Endothelial cell of umbilical vein (primary cell): ENCODE data around the gene DAP3. TPM values are rescaled to one million over a fixed set of nuclear protein-coding genes. Genes with fewer than 3 reads are reported as not detected.

ENCODE experiments used
- BruUV-seq: library from RNA; stranded (reverse); fragments of 400-500 nt; replicated peaks from 2 replicates; lab custom pipeline; 2021; lab: Mats Ljungman, UMichigan
- CTCF ChIA-PET: fragments of 300-600, 350-600 bp; sonication (Branson Sonifier 250); formaldehyde crosslinking; loops from one replicate; lab custom pipeline; 2021; ENCODE audit warnings: antibody characterized with exemption, inconsistent platforms; lab: Charles Lee
- POLR2A ChIA-PET: fragments of 300-600, 350-600 bp; sonication (Branson Sonifier 250); formaldehyde crosslinking; loops from one replicate; lab custom pipeline; 2021; ENCODE audit warnings: antibody characterized with exemption, inconsistent platforms; lab: Charles Lee
- DNase-seq: peaks from one replicate; pipeline ENCODE4 v3.0.0-alpha.2; 2011; ENCODE audit warnings: low read depth, low spot score
- FAIRE-seq: peaks from 2 replicates; lab custom pipeline; 2011; peaks lifted over from hg19 to GRCh38; lab: Jason Lieb, UNC
- H2AFZ ChIP-seq: 2 replicates; pipeline ENCODE4 v1.6.0; 2012; ENCODE audit warnings: low read depth, low read length, control low read depth, inconsistent platforms
- H3K27ac ChIP-seq: 2 replicates; pipeline ENCODE4 v1.5.1; 2011; ENCODE audit warnings: low read depth, mild to moderate bottlenecking, control low read depth, low read length, moderate library complexity; ENCODE audit not compliant: insufficient read depth
- H3K27me3 ChIP-seq, 2 experiments: 2 replicates each; pipeline versions ENCODE4 v1.6.0 to v1.6.1; 2011; ENCODE audit warnings: low read length in 2 of 2, mixed read lengths in 1 of 2; ENCODE audit not compliant: control insufficient read depth in 2 of 2, insufficient read depth in 2 of 2
- H3K36me3 ChIP-seq, 2 experiments: 2 replicates in 1 of 2; 3 replicates in 1 of 2; pipeline ENCODE4 v1.5.1; 2011; ENCODE audit warnings: low read length in 2 of 2, mild to moderate bottlenecking in 1 of 2, moderate library complexity in 1 of 2; ENCODE audit not compliant: control insufficient read depth in 2 of 2, insufficient read depth in 2 of 2; ENCODE audit errors: extremely low read depth in 1 of 2
- H3K4me1 ChIP-seq: 3 replicates; pipeline ENCODE4 v1.5.1; 2011; ENCODE audit warnings: mild to moderate bottlenecking, low read length; ENCODE audit not compliant: control insufficient read depth, insufficient read depth; ENCODE audit errors: extremely low read depth
- H3K4me2 ChIP-seq: 2 replicates; pipeline ENCODE4 v1.6.1; 2011; ENCODE audit warnings: low read length, control low read depth, mixed read lengths; ENCODE audit not compliant: insufficient read depth
- H3K4me3 ChIP-seq, 3 experiments: fragments of 200-600 bp in 1 of 3; sonication (generic), shearing (Covaris generic) in 1 of 3; replicated peaks in 1 of 3; 2 replicates each; pipeline ENCODE4 v1.5.1; 2011 to 2016; ENCODE audit warnings: control low read depth in 3 of 3, low read length in 3 of 3, mild to moderate bottlenecking in 2 of 3, inconsistent platforms in 1 of 3, low read depth in 1 of 3, moderate library complexity in 1 of 3; ENCODE audit not compliant: insufficient read depth in 1 of 3
- H3K79me2 ChIP-seq: 2 replicates; pipeline ENCODE4 v1.6.0; 2012; ENCODE audit warnings: low read length, inconsistent platforms; ENCODE audit not compliant: control insufficient read depth, insufficient read depth
- H3K9ac ChIP-seq: replicated peaks from 2 replicates; pipeline ENCODE3; 2011; ENCODE audit warnings: low read length, control low read depth; ENCODE audit not compliant: insufficient read depth; ENCODE audit errors: extremely low read depth
- H3K9me1 ChIP-seq: replicated peaks from 3 replicates; pipeline ENCODE4 v1.6.0; 2011; ENCODE audit warnings: mild to moderate bottlenecking, low read length; ENCODE audit not compliant: control insufficient read depth, insufficient read depth; ENCODE audit errors: extremely low read depth
- H3K9me3 ChIP-seq: replicated peaks from 2 replicates; pipeline ENCODE4 v1.5.1; 2012; ENCODE audit warnings: low read length, inconsistent platforms; ENCODE audit not compliant: control insufficient read depth, insufficient read depth
- H4K20me1 ChIP-seq: replicated peaks from 2 replicates; pipeline ENCODE3; 2011; ENCODE audit warnings: mild to moderate bottlenecking, low read length; ENCODE audit not compliant: control insufficient read depth, insufficient read depth; ENCODE audit errors: extremely low read depth
- EZH2 ChIP-seq: IDR thresholded peaks from 2 replicates; pipeline ENCODE4 v1.6.1; 2012; ENCODE audit warnings: borderline replicate concordance, low read depth, mild to moderate bottlenecking, moderate library complexity, low read length, inconsistent platforms; ENCODE audit not compliant: severe bottlenecking
- FOS ChIP-seq: IDR thresholded peaks from 2 replicates; pipeline ENCODE4 v1.6.1; 2011; ENCODE audit warnings: mild to moderate bottlenecking, low read length, moderate library complexity, borderline replicate concordance; ENCODE audit not compliant: insufficient read depth
- GATA2 ChIP-seq: IDR thresholded peaks from 2 replicates; pipeline ENCODE4 v1.7.0; 2011; ENCODE audit warnings: low read depth, mild to moderate bottlenecking, moderate library complexity, mixed read lengths, low read length; ENCODE audit not compliant: insufficient read length, insufficient read depth
- JUN ChIP-seq: IDR thresholded peaks from 2 replicates; pipeline ENCODE4 v1.6.1; 2011; ENCODE audit warnings: borderline replicate concordance, low read depth; ENCODE audit not compliant: insufficient read length, insufficient read depth
- MYC ChIP-seq: IDR thresholded peaks from one replicate; pipeline ENCODE4 v1.6.1; 2011; ENCODE audit warnings: mild to moderate bottlenecking, low read depth, low read length
- POLR2A ChIP-seq: IDR thresholded peaks from 2 replicates; pipeline ENCODE4 v1.6.1; 2012; ENCODE audit warnings: low read depth, mild to moderate bottlenecking, control low read depth, low read length
- dilution Hi-C: fragments of 300-500 bp; cut with MboI; formaldehyde crosslinking; loops from one replicate; pipeline ENCODE4 v1.15.0; 2019; ENCODE audit warnings: low sequenced_read_pairs; ENCODE audit not compliant: extremely low pct_ligation_motif_present
- intact Hi-C: fragments of 100-400 bp; cut with micrococcal nuclease; formaldehyde crosslinking; loops from one replicate; pipeline ENCODE4 v1.10.0; 2022
- polyA plus RNA-seq, 4 experiments: library from polyadenylated mRNA; depleted of rRNA in 3 of 4; stranded (reverse) in 3 of 4; unstranded in 1 of 4; fragments of >200 nt; gene quantifications; 2 replicates each; pipeline versions ENCODE4 v1.2.1 to v1.2.3, GENCODE V29; 2011 to 2012; ENCODE audit warnings: missing spikeins in 1 of 4
- total RNA-seq: library from RNA; stranded (reverse); gene quantifications from 2 replicates; pipeline ENCODE4 v1.2.3, GENCODE V29; 2021
- TF ChIP-seq, protein P1 (sequence below), 2 donors: IDR thresholded peaks; 1 replicate in 1 of 2; 2 replicates in 1 of 2; pipeline ENCODE4 v1.5.1; 2011; ENCODE audit warnings: low read length in 2 of 2, mild to moderate bottlenecking in 2 of 2, moderate library complexity in 2 of 2, control low read depth in 1 of 2, inconsistent platforms in 1 of 2, low read depth in 1 of 2; ENCODE audit not compliant: insufficient read depth in 1 of 2; ENCODE audit errors: extremely low read depth in 1 of 2
- TF ChIP-seq, protein P2 (sequence below): IDR thresholded peaks from 2 replicates; pipeline ENCODE4 v1.6.1; 2011; ENCODE audit not compliant: insufficient read depth, insufficient read length

The DAP3 gene
- total and polyA plus RNA-seq, 2 donors (not counting 3 experiments of a cell fraction or from before 2014, with no cell fraction given): 86.5 to 104 TPM

DNA sequence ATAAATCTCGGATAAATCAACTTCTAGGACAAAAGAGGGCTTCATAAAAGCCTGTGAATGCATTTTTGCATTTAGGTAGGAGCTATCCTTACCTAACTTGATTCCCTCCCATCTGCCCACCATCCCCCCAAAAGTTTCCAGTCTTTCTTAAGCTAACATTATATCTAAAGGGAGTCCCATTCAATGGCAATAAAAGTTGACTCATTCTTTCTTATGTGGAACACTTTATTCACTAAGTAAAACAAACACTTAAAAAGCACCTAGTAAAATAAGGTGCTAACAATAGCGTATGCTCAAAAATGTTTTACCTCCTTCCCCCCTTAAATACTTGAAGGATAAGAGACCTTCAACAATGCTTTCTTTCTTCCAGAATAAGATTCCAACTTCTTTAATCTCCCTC, 84.3 kb downstream of the DAP3 start:
- ChIA-PET POLR2A (no interaction called here), CTCF (no interaction called here)
- H3K4me3 ChIP-seq: no peak overlapping the region
- TF ChIP-seq, protein P1, sequence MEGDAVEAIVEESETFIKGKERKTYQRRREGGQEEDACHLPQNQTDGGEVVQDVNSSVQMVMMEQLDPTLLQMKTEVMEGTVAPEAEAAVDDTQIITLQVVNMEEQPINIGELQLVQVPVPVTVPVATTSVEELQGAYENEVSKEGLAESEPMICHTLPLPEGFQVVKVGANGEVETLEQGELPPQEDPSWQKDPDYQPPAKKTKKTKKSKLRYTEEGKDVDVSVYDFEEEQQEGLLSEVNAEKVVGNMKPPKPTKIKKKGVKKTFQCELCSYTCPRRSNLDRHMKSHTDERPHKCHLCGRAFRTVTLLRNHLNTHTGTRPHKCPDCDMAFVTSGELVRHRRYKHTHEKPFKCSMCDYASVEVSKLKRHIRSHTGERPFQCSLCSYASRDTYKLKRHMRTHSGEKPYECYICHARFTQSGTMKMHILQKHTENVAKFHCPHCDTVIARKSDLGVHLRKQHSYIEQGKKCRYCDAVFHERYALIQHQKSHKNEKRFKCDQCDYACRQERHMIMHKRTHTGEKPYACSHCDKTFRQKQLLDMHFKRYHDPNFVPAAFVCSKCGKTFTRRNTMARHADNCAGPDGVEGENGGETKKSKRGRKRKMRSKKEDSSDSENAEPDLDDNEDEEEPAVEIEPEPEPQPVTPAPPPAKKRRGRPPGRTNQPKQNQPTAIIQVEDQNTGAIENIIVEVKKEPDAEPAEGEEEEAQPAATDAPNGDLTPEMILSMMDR (IDR thresholded peaks at IDR 0.05; ENCODE audit: extremely low read depth in 1 of 2, insufficient read depth in 1 of 2, low read depth in 1 of 2, low read length in 2 of 2): no peak
- TF ChIP-seq GATA2 (no peak), JUN (no peak), FOS (no peak), MYC (no peak), EZH2 (no peak), POLR2A (no peak)
- TF ChIP-seq, protein P2, sequence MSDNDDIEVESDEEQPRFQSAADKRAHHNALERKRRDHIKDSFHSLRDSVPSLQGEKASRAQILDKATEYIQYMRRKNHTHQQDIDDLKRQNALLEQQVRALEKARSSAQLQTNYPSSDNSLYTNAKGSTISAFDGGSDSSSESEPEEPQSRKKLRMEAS: no peak
- no TSS peak for BruUV-seq
- H3K79me2 ChIP-seq: no peaks in the 10 kb centered on the region
- no peaks in the 10 kb centered on the region for H3K9me3 ChIP-seq
- no peak overlapping the region for H2AFZ ChIP-seq
- no peaks in the 10 kb centered on the region for H4K20me1 ChIP-seq
- H3K9ac ChIP-seq: no peak overlapping the region
- FAIRE-seq (no peak), DNase-seq (no peak)
- no peaks in the 10 kb centered on the region for H3K4me1 ChIP-seq
- dilution Hi-C loops: no loop called here
- no peaks in the 10 kb centered on the region for H3K27me3 ChIP-seq
- H3K9me1 ChIP-seq: no peaks in the 10 kb centered on the region
- intact Hi-C loops: no loop called here
- no peak overlapping the region for H3K27ac ChIP-seq
- peaks cover 11 to 30% of the 10 kb centered on the region in 2 experiments for H3K36me3 ChIP-seq
- H3K4me2 ChIP-seq: no peak overlapping the region
